CD14-positive monocyte (primary cell): Measurements from ENCODE around the gene ERCC6L2. TPM values are rescaled to one million over a fixed set of nuclear protein-coding genes. Genes with fewer than 3 reads are reported as not detected.

Experiments
- DNase-seq, 3 donors: peaks; one replicate each; pipeline ENCODE4 v3.0.0-alpha.2; 2011 to 2022
- H2AFZ ChIP-seq: 2 replicates; pipeline ENCODE4 v1.6.0; 2012; ENCODE audit warnings: mild to moderate bottlenecking, low read depth, low read length, inconsistent platforms; ENCODE audit not compliant: insufficient read depth, poor library complexity, severe bottlenecking
- H3K27ac ChIP-seq, 2 donors: 1 replicate in 1 of 2; 2 replicates in 1 of 2; pipeline ENCODE4 v1.5.1; 2012 to 2013; ENCODE audit warnings: low read length in 2 of 2, control low read depth in 1 of 2, inconsistent platforms in 1 of 2, low read depth in 1 of 2, mild to moderate bottlenecking in 1 of 2
- H3K27me3 ChIP-seq, 2 donors: one replicate each; pipeline versions ENCODE4 v1.6.0 to v1.6.1; 2011 to 2013; ENCODE audit warnings: low read length in 2 of 2; ENCODE audit not compliant: control insufficient read depth in 2 of 2, insufficient read depth in 2 of 2
- H3K36me3 ChIP-seq, 2 donors: replicated peaks in 1 of 2; 1 replicate in 1 of 2; 2 replicates in 1 of 2; pipeline versions ENCODE4 v1.5.1 to v1.6.1; 2012 to 2013; ENCODE audit warnings: low read length in 2 of 2, control low read depth in 1 of 2, inconsistent platforms in 1 of 2, mild to moderate bottlenecking in 1 of 2; ENCODE audit not compliant: insufficient read depth in 2 of 2, control insufficient read depth in 1 of 2
- H3K4me1 ChIP-seq, 2 donors: 1 replicate in 1 of 2; 2 replicates in 1 of 2; pipeline versions ENCODE4 v1.5.1 to v1.6.1; 2012 to 2013; ENCODE audit warnings: low read length in 2 of 2, control low read depth in 1 of 2, inconsistent platforms in 1 of 2, mild to moderate bottlenecking in 1 of 2, moderate library complexity in 1 of 2; ENCODE audit not compliant: insufficient read depth in 2 of 2, control insufficient read depth in 1 of 2
- H3K4me2 ChIP-seq: replicated peaks from 2 replicates; pipeline ENCODE3; 2012; ENCODE audit warnings: low read length, moderate library complexity, mild to moderate bottlenecking; ENCODE audit not compliant: poor library complexity, severe bottlenecking; ENCODE audit errors: extremely low read depth
- H3K4me3 ChIP-seq, 3 experiments: fragments of 200-600 bp in 1 of 3; sonication (generic) in 1 of 3; replicated peaks in 1 of 3; 1 replicate in 2 of 3; 2 replicates in 1 of 3; pipeline ENCODE4 v1.5.1; 2011 to 2013; ENCODE audit warnings: low read length in 3 of 3, mild to moderate bottlenecking in 3 of 3, control low read depth in 2 of 3, low read depth in 2 of 3, inconsistent platforms in 1 of 3, moderate library complexity in 1 of 3
- H3K79me2 ChIP-seq: 2 replicates; pipeline ENCODE4 v1.6.0; 2012; ENCODE audit warnings: mild to moderate bottlenecking, control low read depth, inconsistent platforms, low read length, moderate library complexity; ENCODE audit not compliant: insufficient read depth
- H3K9ac ChIP-seq: 2 replicates; pipeline ENCODE4 v1.6.0; 2017; ENCODE audit warnings: low read length, mild to moderate bottlenecking; ENCODE audit not compliant: insufficient read depth, poor library complexity, severe bottlenecking
- H3K9me3 ChIP-seq, 2 donors: replicated peaks in 1 of 2; 1 replicate in 1 of 2; 2 replicates in 1 of 2; pipeline versions ENCODE4 v1.5.1 to v1.6.1; 2012 to 2013; ENCODE audit warnings: low read length in 2 of 2, control low read depth in 1 of 2; ENCODE audit not compliant: control insufficient read depth in 1 of 2, insufficient read depth in 1 of 2
- H4K20me1 ChIP-seq: 2 replicates; pipeline ENCODE4 v1.6.0; 2012; ENCODE audit warnings: mild to moderate bottlenecking, low read length, control low read depth, moderate library complexity; ENCODE audit not compliant: insufficient read depth
- H3K27ac Mint-ChIP-seq, 7 donors: one replicate each; pipeline ENCODE4 v1.8.0; 2020; ENCODE audit warnings: mild to moderate bottlenecking in 7 of 7, mixed read lengths in 7 of 7, moderate library complexity in 6 of 7, inconsistent platforms in 2 of 7
- H3K27me3 Mint-ChIP-seq, 3 donors: one replicate each; pipeline ENCODE4 v1.8.0; 2021 to 2022; ENCODE audit warnings: low read depth in 3 of 3, mild to moderate bottlenecking in 3 of 3, mixed read lengths in 3 of 3, moderate library complexity in 3 of 3, inconsistent platforms in 1 of 3
- H3K36me3 Mint-ChIP-seq, 2 donors: one replicate each; pipeline ENCODE4 v1.8.0; 2020; ENCODE audit warnings: mixed read lengths in 2 of 2, inconsistent platforms in 1 of 2, mild to moderate bottlenecking in 1 of 2
- H3K4me1 Mint-ChIP-seq: one replicate; pipeline ENCODE4 v1.8.0; 2020; ENCODE audit warnings: mild to moderate bottlenecking, mixed read lengths
- H3K4me3 Mint-ChIP-seq, 2 donors: one replicate each; pipeline ENCODE4 v1.8.0; 2020; ENCODE audit warnings: mild to moderate bottlenecking in 2 of 2, mixed read lengths in 2 of 2, moderate library complexity in 1 of 2
- H3K9me3 Mint-ChIP-seq, 7 donors: one replicate each; pipeline ENCODE4 v1.8.0; 2020 to 2022; ENCODE audit warnings: mixed read lengths in 7 of 7, mild to moderate bottlenecking in 6 of 7, moderate library complexity in 6 of 7, inconsistent platforms in 2 of 7
- CTCF ChIP-seq: fragments of 200-600 bp; IDR thresholded peaks from one replicate; pipeline ENCODE4 v1.8.0; 2022; ENCODE audit warnings: antibody characterized with exemption, mild to moderate bottlenecking
- WGBS: methylation state at CpG from one replicate; pipeline ENCODE4 v1.1.5; 2013; ENCODE audit warnings: missing lambda C conversion rate; ENCODE audit not compliant: insufficient coverage; 5-methylcytosine and 5-hydroxymethylcytosine counted together
- intact Hi-C, 2 donors: fragments of 100-400 bp; cut with micrococcal nuclease; formaldehyde crosslinking; loops; one replicate each; pipeline versions ENCODE4 v1.15.0 to v1.15.1; 2023
- polyA plus RNA-seq, 3 donors: library from polyadenylated mRNA; depleted of rRNA in 1 of 3; unstranded in 2 of 3; stranded (reverse) in 1 of 3; fragments of 300-500 nt in 2 of 3; fragments of >200 nt in 1 of 3; fragmentation: Illumina TruSeq in 2 of 3; gene quantifications; 1 replicate in 2 of 3; 2 replicates in 1 of 3; pipeline ENCODE4 v1.2.3, GENCODE V29; 2012 to 2021

ERCC6L2 gene
- polyA plus RNA-seq, 3 donors, result 7.1 to 18.9 (median 7.2) TPM

DNA sequence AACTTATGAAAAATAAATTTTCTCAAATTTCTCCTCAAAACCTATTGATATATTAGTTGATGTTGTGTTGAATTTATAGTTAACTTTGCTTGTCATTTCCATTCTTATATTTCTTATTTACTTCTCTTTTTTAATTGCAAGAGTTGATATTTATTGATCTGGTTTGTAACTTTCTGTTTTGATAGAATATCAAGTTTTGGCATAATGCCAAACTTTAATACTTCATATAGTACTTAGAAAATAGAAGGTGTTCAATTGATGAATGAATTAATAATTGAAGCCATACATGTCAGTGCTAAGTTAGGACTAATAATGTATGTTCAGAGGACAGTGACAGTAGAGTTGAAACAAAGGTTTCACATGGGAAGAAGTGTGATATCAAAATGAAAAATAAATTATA lies 27.9 kb downstream of the ERCC6L2 start:
- Mint-ChIP-seq H3K4me1 (no peaks in the 10 kb centered on the region), H3K9me3 (no peaks in the 10 kb centered on the region), H3K27me3 (no peaks in the 10 kb centered on the region), H3K27ac (no peak overlapping the region), H3K36me3 (peaks cover 33% of the 10 kb centered on the region in 2 donors), H3K4me3 (no peak overlapping the region)
- H3K27ac ChIP-seq, result no peak overlapping the region
- no peak for TF ChIP-seq CTCF
- no peak overlapping the region for H2AFZ ChIP-seq
- no peaks in the 10 kb centered on the region for H3K27me3 ChIP-seq
- intact Hi-C loops, result no loop called here
- peaks cover 6 to 28% of the 10 kb centered on the region in 2 donors for H3K36me3 ChIP-seq
- no peaks in the 10 kb centered on the region for H3K9me3 ChIP-seq
- H3K79me2 ChIP-seq, result no peaks in the 10 kb centered on the region
- H3K4me3 ChIP-seq, result no peak overlapping the region
- H4K20me1 ChIP-seq, result no peaks in the 10 kb centered on the region
- H3K4me1 ChIP-seq, result no peaks in the 10 kb centered on the region
- no peak for DNase-seq
- no peak overlapping the region for H3K4me2 ChIP-seq
- H3K9ac ChIP-seq, result no peak overlapping the region

DNA sequence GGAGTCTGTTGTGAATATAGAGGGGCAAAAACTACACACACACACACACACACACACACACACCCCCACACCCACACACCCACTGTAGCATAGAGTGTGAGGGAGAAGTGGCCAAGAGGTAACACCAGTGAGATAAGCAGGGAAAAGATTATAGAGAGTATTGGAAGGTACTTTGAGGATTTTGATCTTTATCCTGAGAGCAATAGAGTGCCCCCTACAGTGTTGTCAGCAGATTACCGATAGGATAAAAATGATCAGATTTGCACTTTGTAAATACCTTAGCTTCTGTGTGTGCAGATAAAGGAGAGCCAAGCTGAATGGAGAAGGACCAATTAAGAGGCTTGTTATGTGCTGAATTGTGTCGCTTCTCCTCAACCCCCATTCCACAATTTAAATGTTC lies 32.3 kb downstream of the ERCC6L2 start:
- Histone ChIP-seq H3K36me3 (peaks cover 6 to 19% of the 10 kb centered on the region in 2 donors), H3K79me2 (no peaks in the 10 kb centered on the region), H3K27me3 (no peaks in the 10 kb centered on the region), H3K4me3 (no peak overlapping the region), H3K4me1 (no peaks in the 10 kb centered on the region), H3K9me3 (no peaks in the 10 kb centered on the region), H4K20me1 (no peaks in the 10 kb centered on the region), H3K4me2 (no peak overlapping the region), H3K27ac (no peak overlapping the region), H2AFZ (no peak overlapping the region), H3K9ac (no peak overlapping the region)
- H3K27ac Mint-ChIP-seq, result no peak overlapping the region
- peaks cover 35 to 42% of the 10 kb centered on the region in 2 donors for H3K36me3 Mint-ChIP-seq
- H3K9me3 Mint-ChIP-seq, result no peaks in the 10 kb centered on the region
- TF ChIP-seq CTCF, result no peak
- H3K27me3 Mint-ChIP-seq, result no peaks in the 10 kb centered on the region
- no peak for DNase-seq
- H3K4me1 Mint-ChIP-seq, result no peaks in the 10 kb centered on the region
- no peak overlapping the region for H3K4me3 Mint-ChIP-seq
- WGBS, result no CpG with 5 or more reads among the region's 2 CpGs
- intact Hi-C loops, result no loop called here
